Fibroblast of lung (primary cell): Measurements from ENCODE around the gene MYO5B. TPM values are rescaled to one million over a fixed set of nuclear protein-coding genes. Genes with fewer than 3 reads are reported as not detected.
A peak's percentile ranks its signal among the peaks of the same experiment; 100 is the strongest.

Experiments used
- DNase-seq, 2 donors: peaks; one replicate each; pipeline versions ENCODE4 v3.0.0 to v3.0.0-alpha.2; 2010; ENCODE audit warnings: low read depth in 2 of 2
- H2AFZ ChIP-seq: 2 replicates; pipeline ENCODE4 v1.5.1; 2012; ENCODE audit warnings: low read length, control low read depth, inconsistent platforms
- H3K27ac ChIP-seq: 2 replicates; pipeline ENCODE4 v1.5.1; 2011; ENCODE audit warnings: low read length, control low read depth; ENCODE audit not compliant: insufficient read depth
- H3K27me3 ChIP-seq: 2 replicates; pipeline ENCODE4 v1.5.1; 2011; ENCODE audit warnings: mild to moderate bottlenecking, low read length; ENCODE audit not compliant: control insufficient read depth, insufficient read depth
- H3K36me3 ChIP-seq: 2 replicates; pipeline ENCODE4 v1.5.1; 2011; ENCODE audit warnings: low read length; ENCODE audit not compliant: control insufficient read depth, insufficient read depth
- H3K4me1 ChIP-seq: 2 replicates; pipeline ENCODE4 v1.5.1; 2011; ENCODE audit warnings: low read length; ENCODE audit not compliant: control insufficient read depth, insufficient read depth; ENCODE audit errors: extremely low read depth
- H3K4me2 ChIP-seq: 2 replicates; pipeline ENCODE4 v1.5.1; 2011; ENCODE audit warnings: low read length, control low read depth; ENCODE audit not compliant: insufficient read depth; ENCODE audit errors: extremely low read depth
- H3K4me3 ChIP-seq, 4 experiments: fragments of 200-600 bp in 1 of 4; sonication (generic) in 1 of 4; replicated peaks in 1 of 4; 2 replicates each; pipeline ENCODE4 v1.5.1; 2011 to 2016; ENCODE audit warnings: low read length in 4 of 4, low read depth in 3 of 4, mild to moderate bottlenecking in 3 of 4, control low read depth in 2 of 4, inconsistent platforms in 1 of 4, mixed read lengths in 1 of 4; ENCODE audit not compliant: insufficient read depth in 1 of 4; ENCODE audit errors: control extremely low read depth in 1 of 4
- H3K79me2 ChIP-seq: 2 replicates; pipeline ENCODE4 v1.5.1; 2012; ENCODE audit warnings: mild to moderate bottlenecking, low read length, inconsistent platforms; ENCODE audit not compliant: control insufficient read depth, insufficient read depth
- H3K9ac ChIP-seq: 2 replicates; pipeline ENCODE4 v1.5.1; 2011; ENCODE audit warnings: mild to moderate bottlenecking, low read length, control low read depth; ENCODE audit not compliant: insufficient read depth
- H3K9me3 ChIP-seq: 2 replicates; pipeline ENCODE4 v1.5.1; 2012; ENCODE audit warnings: low read depth, low read length; ENCODE audit not compliant: control insufficient read depth, insufficient read depth
- H4K20me1 ChIP-seq: 2 replicates; pipeline ENCODE4 v1.5.1; 2011; ENCODE audit warnings: low read length; ENCODE audit not compliant: control insufficient read depth, insufficient read depth; ENCODE audit errors: extremely low read depth
- CTCF ChIP-seq, 2 donors: IDR thresholded peaks in 1 of 2; conservative IDR thresholded peaks in 1 of 2; 1 replicate in 1 of 2; 2 replicates in 1 of 2; pipeline ENCODE4 v1.5.1; 2011 to 2012; ENCODE audit warnings: low read length in 2 of 2, control low read depth in 1 of 2, inconsistent platforms in 1 of 2, low read depth in 1 of 2, mild to moderate bottlenecking in 1 of 2
- EZH2 ChIP-seq: IDR thresholded peaks from 2 replicates; pipeline ENCODE4 v1.5.1; 2012; ENCODE audit warnings: low read length, control low read depth, mild to moderate bottlenecking; ENCODE audit errors: missing control alignments
- polyA plus RNA-seq, 2 donors: library from polyadenylated mRNA; depleted of rRNA in 1 of 2; stranded (reverse) in 1 of 2; unstranded in 1 of 2; fragments of >200 nt; gene quantifications; 2 replicates each; pipeline ENCODE4 v1.2.1, GENCODE V29; 2011 to 2012; ENCODE audit warnings: missing spikeins in 1 of 2
- total RNA-seq: library from RNA; depleted of rRNA; stranded (reverse); fragments of >200 nt; gene quantifications from 2 replicates; pipeline ENCODE4 v1.2.1, GENCODE V29; 2014

Gene MYO5B
- total and polyA plus RNA-seq, 2 donors (not counting 1 experiment from before 2014, with no cell fraction given): under 0.01 to 0.06 TPM

GRCh38 chr18:50115095-50115494 is 79.9 kb downstream of the MYO5B start:
- Histone ChIP-seq H3K27ac (no peak overlapping the region), H3K4me1 (no peaks in the 10 kb centered on the region), H3K36me3 (no peaks in the 10 kb centered on the region), H4K20me1 (no peaks in the 10 kb centered on the region), H3K79me2 (no peaks in the 10 kb centered on the region), H3K9me3 (no peaks in the 10 kb centered on the region), H3K4me2 (no peak overlapping the region), H3K27me3 (no peaks in the 10 kb centered on the region), H3K9ac (no peak overlapping the region), H2AFZ (no peak overlapping the region), H3K4me3 (no peak overlapping the region)
- TF ChIP-seq EZH2 (no peak), CTCF (conservative IDR thresholded peaks at IDR 0.05 in 1 of 2, IDR thresholded peaks at IDR 0.05 in 1 of 2; ENCODE audit: low read depth in 1 of 2, low read length in 2 of 2) (no peak)
- peak in 1 of 2 donors; percentile 20 for DNase-seq

GRCh38 chr18:50114448-50114847 is 80.5 kb downstream of the MYO5B start:
- Histone ChIP-seq H3K27ac (no peak overlapping the region), H2AFZ (no peak overlapping the region), H3K79me2 (no peaks in the 10 kb centered on the region), H3K9ac (no peak overlapping the region), H4K20me1 (no peaks in the 10 kb centered on the region), H3K4me1 (no peaks in the 10 kb centered on the region), H3K4me2 (no peak overlapping the region), H3K4me3 (no peak overlapping the region), H3K27me3 (no peaks in the 10 kb centered on the region), H3K36me3 (no peaks in the 10 kb centered on the region), H3K9me3 (no peaks in the 10 kb centered on the region)
- TF ChIP-seq CTCF (conservative IDR thresholded peaks at IDR 0.05 in 1 of 2, IDR thresholded peaks at IDR 0.05 in 1 of 2; ENCODE audit: low read depth in 1 of 2, low read length in 2 of 2) (no peak), EZH2 (no peak)
- DNase-seq: no peak

GRCh38 chr18:50113726-50114125 is 81.2 kb downstream of the MYO5B start:
- no peaks in the 10 kb centered on the region for H3K4me1 ChIP-seq
- H3K4me3 ChIP-seq: no peak overlapping the region
- no peaks in the 10 kb centered on the region for H3K27me3 ChIP-seq
- no peaks in the 10 kb centered on the region for H3K9me3 ChIP-seq
- no peak overlapping the region for H3K9ac ChIP-seq
- no peak overlapping the region for H3K4me2 ChIP-seq
- H3K36me3 ChIP-seq: no peaks in the 10 kb centered on the region
- no peak overlapping the region for H3K27ac ChIP-seq
- H4K20me1 ChIP-seq: no peaks in the 10 kb centered on the region
- H2AFZ ChIP-seq: no peak overlapping the region
- TF ChIP-seq CTCF (conservative IDR thresholded peaks at IDR 0.05 in 1 of 2, IDR thresholded peaks at IDR 0.05 in 1 of 2; ENCODE audit: low read depth in 1 of 2, low read length in 2 of 2): no peak
- TF ChIP-seq EZH2: no peak
- H3K79me2 ChIP-seq: no peaks in the 10 kb centered on the region
- no peak for DNase-seq
